Measurements from ENCODE around the gene CLEC4G.
"Not testable (repeated sequence)": the region's sequence is repeated elsewhere in the genome, so short reads cannot be mapped to it uniquely, and the experiment has no call there.

CLEC4G gene

GRCh38 chr19:7746306-7746705, 14.4 kb upstream of the CLEC4G start:
- not testable (repeated sequence) for DNase-seq

GRCh38 chr19:7744871-7745650, 13.2 kb upstream of the CLEC4G start:
- DNase-seq: no peak

GRCh38 chr19:7744199-7744786, 12.4 kb upstream of the CLEC4G start:
- DNase-seq: no peak

DNA sequence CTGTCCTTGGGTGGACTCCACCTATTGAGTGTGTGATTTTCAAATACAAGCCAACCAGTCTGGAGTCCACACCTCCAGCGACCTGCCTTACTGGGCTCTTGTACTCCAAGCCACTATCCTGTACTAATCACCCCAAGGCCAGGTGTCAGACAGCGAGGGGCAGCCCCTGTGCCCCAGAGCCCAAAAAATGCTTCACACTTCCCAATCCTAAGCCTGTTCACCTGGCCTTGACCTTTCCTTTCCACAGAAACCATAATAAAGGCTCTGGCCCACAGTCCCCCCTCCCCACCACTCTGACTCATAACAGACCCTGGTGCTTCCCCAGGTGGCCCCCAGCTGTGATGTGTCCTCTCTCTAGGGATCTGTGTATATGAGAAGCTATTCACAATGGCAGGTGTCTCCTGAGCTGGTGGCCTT, 11.5 kb upstream of the CLEC4G start:
- peak in 1 of 2 donors; percentile 15 for DNase-seq

DNA sequence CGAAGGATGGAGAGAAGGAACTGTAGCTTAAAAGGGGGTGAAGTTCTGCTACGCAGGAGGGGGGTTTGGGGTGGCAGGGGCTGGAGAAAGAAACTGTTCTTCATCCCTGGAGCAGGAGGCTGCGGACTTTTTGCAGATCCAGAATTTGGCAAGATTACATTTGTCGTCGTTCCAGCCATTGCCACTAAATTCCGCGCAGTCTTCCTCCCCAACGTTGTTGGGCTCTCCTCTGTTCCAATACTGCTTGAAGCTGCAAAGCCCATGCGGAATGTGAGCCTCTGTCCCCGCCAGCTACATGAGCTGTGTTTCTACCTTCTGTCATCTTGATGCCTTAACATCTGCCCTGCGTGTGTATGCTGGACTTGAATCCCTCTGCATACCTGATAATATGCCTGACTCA, 11.1 kb upstream of the CLEC4G start:
- DNase-seq: no peak

- DNase-seq: no peak
Measured at GRCh38 chr19:7742575-7742974, 10.7 kb upstream of the CLEC4G start.

DNA sequence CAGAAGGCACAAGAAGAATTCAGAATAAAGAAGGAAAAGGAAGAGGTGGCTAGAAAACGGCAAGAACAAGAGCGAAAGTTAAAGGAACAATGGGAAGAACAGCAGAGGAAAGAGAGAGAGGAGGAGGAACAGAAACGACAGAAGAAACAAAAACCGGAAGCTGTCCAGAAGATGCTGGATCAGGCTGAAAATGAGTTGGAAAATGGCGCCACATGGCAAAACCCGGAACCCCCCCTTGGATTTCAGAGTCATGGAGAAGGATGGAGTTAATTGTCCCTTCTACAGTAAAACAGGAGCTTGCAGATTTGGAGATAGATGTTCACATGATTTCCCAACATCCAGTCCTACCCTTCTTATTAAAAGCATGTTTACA, 8.8 kb upstream of the CLEC4G start:
- no peak for DNase-seq

GRCh38 chr19:7739801-7740681, 8.1 kb upstream of the CLEC4G start:
- no peak for DNase-seq

DNA sequence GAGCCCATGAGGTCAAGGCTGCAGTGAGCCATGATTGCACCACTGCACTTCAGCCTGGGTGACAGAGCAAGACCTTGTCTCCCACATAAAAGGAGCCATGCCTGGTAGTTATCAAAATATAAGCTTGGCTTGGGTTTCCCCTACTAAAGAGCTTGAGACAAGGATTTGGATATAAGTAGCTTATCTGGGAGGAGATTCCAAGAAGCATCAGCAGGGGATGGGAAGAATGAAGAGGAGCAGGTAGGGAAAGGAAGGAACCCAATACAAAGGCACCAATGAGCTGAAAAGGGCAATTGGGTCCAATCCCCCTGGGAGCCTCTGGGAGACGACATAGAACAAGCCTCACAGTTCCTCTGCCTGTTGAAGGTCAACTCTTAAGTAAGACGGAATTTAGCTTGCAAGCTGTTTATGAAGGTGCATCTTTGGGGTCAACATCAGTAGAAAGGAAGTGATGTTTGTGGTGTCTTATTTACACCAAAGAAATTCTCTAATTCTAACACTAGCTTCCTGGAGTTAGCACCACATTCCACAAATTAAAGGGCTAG, 7.4 kb upstream of the CLEC4G start:
- no peak for DNase-seq

DNA sequence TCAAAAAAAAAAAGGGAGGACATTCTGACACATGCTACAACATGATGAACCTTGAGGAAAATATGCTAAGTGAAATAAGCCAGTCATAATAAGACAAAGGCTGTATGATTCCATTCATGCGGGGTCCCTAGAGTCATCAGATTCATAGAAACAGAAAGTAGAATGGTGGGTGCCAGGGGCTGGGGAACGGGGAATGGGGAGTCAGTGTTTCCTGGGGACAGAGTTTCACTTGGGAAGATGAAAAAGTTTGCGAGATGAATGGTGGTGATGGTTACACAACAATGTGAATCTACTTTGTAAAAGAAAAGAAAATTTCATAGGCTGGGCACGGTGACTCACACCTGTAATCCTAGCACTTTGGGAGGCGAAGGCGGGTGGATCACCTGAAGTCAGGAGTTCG, 6.1 kb upstream of the CLEC4G start:
- no peak for DNase-seq

- DNase-seq: no peak
Measured at GRCh38 chr19:7737215-7737614, 5.3 kb upstream of the CLEC4G start.

DNA sequence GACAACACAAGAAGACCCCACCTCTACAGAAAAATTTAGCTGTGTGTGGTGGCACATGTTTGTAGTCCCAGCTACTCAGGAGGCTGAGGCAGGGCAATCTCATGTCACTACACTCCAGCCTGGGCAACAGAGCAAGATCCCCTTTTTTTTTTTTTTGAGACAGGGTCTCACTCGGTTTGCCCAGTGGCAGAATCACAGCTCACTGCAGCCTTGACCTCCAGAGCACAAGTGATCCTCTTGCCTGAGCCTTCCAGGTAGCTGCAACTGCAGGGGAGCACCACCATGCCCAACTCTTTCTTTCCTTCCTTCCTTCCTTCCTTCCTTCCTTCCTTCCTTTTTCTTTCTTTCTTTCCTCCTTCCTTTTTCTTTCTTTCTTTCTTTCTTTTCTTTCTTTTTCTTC, 4.2 kb upstream of the CLEC4G start:
- no peak for DNase-seq

- DNase-seq: no peak
Measured at GRCh38 chr19:7734220-7735203, 2.6 kb upstream of the CLEC4G start.

- no peak for DNase-seq
Measured at GRCh38 chr19:7733376-7733775, 1.5 kb upstream of the CLEC4G start.

- no peak for DNase-seq
Measured at GRCh38 chr19:7731615-7732014, 295 bp downstream of the CLEC4G start.

- no peak for DNase-seq
Measured at GRCh38 chr19:7731218-7731595, 703 bp downstream of the CLEC4G start.

DNA sequence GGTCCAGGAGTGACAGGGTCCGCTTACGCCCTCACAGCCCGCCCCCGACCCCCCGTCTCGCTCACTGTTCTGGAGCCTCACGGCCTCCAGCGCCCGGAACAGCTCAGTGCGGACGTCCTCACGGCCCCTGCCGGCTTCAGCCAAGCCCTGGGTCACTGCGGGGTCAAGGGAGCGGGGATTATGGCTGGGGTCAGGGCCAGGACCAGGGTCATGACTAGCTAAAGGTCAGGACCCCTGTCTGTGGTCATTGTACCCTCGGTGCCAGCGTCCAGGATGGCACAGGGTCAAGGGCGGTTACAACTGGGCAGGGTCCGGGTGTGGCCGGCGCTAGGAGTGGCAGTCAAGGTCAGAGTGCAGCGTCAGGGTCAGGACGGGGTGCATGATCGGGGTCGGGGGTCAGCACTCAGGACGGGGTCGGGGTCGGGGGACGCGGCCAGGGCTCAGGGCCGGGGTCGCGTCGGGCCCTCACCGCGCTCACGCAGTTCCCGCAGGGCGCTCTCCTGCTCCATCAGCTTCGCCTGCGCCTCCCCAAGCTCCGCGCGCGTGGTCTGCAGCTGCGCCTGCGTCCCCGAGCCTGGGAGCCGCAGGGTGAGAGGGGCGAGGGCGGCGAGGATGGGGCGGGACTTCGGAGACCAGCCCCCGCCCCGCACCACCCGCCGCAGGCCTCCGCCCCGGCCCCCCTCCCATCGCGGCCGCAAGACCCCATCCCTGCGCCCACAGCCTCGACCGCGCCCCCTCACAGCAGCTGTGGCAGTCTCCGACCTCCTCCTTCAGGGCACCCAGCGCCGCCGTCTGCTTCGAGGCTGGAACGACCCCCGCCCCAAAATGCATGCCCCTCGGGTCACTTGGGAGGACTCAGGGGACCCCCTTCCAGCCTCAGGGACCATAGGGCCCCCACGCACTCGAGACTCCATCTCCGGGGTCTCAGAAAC, 1.4 kb downstream of the CLEC4G start:
- DNase-seq: no peak

- no peak for DNase-seq
Measured at GRCh38 chr19:7729831-7730285, 2.1 kb downstream of the CLEC4G start.

DNA sequence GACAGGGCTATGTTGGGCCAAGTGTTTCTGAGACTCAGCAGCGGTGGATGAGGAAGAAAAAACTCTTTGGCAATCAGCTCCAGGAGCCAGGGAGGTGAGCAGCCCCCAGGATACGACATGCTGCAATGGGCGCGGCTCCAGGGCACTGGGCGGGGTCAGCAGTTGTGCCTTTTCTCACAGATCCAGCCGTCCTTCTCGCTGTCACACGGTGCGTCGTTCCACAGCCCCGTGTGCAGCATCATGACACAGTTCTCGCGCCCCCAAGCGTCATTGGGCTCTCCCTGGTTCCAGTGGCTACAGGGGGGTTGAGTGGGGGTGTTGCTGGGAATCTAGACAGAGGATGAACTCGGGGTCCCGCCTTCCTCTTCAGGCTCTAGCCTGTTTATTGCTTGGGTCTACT, 2.7 kb downstream of the CLEC4G start:
- DNase-seq: no peak

DNA sequence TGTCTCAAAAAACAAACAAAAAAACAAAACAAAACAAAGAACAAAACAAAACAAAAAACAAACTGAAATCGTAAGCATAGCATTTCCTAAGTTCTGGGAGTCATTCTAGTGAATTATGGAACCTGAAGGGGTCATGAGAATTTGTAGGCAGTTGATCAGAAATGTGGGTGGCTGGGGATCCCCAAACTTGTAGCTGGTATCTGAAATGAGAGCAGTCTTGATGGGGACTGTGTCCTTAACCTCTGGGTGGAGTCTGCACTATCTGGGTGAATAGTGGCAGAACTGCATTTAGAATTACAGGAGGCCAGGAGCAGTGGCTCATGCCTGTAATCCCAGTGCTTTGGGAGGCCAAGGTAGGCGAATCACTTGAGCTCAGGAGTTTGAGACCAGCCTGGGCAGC, 6.1 kb downstream of the CLEC4G start:
- DNase-seq: no peak

DNA sequence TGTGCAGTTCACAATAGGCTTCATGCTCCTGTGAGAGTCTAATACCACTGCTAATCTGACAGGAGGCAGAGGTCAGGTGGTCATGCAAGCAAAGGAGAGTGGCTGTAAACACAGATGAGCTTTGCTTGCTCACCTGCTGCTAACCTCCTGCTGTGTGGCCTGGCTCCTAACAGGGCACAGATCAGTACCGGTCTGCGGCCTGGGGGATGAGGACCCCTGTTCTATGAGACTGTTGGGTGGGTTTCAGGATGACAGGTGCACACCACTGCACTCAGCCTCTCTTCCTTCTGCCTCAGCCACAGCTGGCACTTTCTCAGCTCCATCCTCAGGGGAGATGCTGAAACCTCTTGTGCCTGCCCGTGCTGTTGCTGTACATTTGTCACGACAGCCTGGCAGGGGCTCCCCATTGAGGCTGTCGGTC, 9.7 kb downstream of the CLEC4G start:
- no peak for DNase-seq
